BJ (cell line): ENCODE measurements around the gene BANP. TPM values are rescaled to one million over a fixed set of nuclear protein-coding genes. Genes with fewer than 3 reads are reported as not detected.
A peak's percentile ranks its signal among the peaks of the same experiment; 100 is the strongest.

Source experiments
- CTCF ChIA-PET: fragments of 350-600 bp; formaldehyde crosslinking; extraction: SDS; loops from one replicate; lab custom pipeline; 2021; ENCODE audit warnings: antibody characterized with exemption, inconsistent platforms; lab: Yijun Ruan, JAX
- POLR2A ChIA-PET: fragments of 300-600 bp; sonication (Branson Sonifier 250); formaldehyde crosslinking; extraction: SDS; loops from one replicate; lab custom pipeline; 2021; ENCODE audit warnings: antibody characterized with exemption; lab: Charles Lee
- DNase-seq: peaks from one replicate; pipeline ENCODE4 v3.0.0-alpha.2; 2011; ENCODE audit warnings: low read depth
- H3K27me3 ChIP-seq: 2 replicates; pipeline ENCODE4 v1.6.0; 2011; ENCODE audit warnings: low read length; ENCODE audit not compliant: control insufficient read depth, insufficient read depth
- H3K36me3 ChIP-seq: 2 replicates; pipeline ENCODE4 v1.5.1; 2011; ENCODE audit warnings: low read length; ENCODE audit not compliant: control insufficient read depth, insufficient read depth
- H3K4me3 ChIP-seq: 2 replicates; pipeline ENCODE4 v1.5.1; 2011; ENCODE audit warnings: low read depth, mild to moderate bottlenecking, control low read depth, low read length
- polyA plus RNA-seq: library from polyadenylated mRNA; depleted of rRNA; stranded (reverse); fragments of >200 nt; gene quantifications from 2 replicates; pipeline ENCODE4 v1.2.3, GENCODE V29; 2011
- TF ChIP-seq, protein P1 (sequence below): IDR thresholded peaks from 2 replicates; pipeline ENCODE4 v1.5.1; 2011; ENCODE audit warnings: low read depth, mild to moderate bottlenecking, control low read depth, inconsistent platforms, low read length, moderate library complexity; ENCODE audit not compliant: insufficient read depth

Gene BANP
- polyA plus RNA-seq, 1 experiment = 16.5 TPM

- Histone ChIP-seq H3K27me3 (0 out of 2 replicates have a peak, but pooled peaks cover 3% of the 10 kb centered on the region), H3K36me3 (no peaks in the 10 kb centered on the region), H3K4me3 (no peak overlapping the region)
- CTCF ChIA-PET = interaction anchor here (1.3 kb wide), 1 partner anchor 13 kb away, joined by 4 read pairs; the partner anchor contains the start of gene BANP
- POLR2A ChIA-PET = interaction anchor here (0.5 kb wide), 1 partner anchor 11 kb away, joined by 3 read pairs; no protein-coding TSS in a partner anchor
- TF ChIP-seq, protein P1, sequence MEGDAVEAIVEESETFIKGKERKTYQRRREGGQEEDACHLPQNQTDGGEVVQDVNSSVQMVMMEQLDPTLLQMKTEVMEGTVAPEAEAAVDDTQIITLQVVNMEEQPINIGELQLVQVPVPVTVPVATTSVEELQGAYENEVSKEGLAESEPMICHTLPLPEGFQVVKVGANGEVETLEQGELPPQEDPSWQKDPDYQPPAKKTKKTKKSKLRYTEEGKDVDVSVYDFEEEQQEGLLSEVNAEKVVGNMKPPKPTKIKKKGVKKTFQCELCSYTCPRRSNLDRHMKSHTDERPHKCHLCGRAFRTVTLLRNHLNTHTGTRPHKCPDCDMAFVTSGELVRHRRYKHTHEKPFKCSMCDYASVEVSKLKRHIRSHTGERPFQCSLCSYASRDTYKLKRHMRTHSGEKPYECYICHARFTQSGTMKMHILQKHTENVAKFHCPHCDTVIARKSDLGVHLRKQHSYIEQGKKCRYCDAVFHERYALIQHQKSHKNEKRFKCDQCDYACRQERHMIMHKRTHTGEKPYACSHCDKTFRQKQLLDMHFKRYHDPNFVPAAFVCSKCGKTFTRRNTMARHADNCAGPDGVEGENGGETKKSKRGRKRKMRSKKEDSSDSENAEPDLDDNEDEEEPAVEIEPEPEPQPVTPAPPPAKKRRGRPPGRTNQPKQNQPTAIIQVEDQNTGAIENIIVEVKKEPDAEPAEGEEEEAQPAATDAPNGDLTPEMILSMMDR = no peak
- DNase-seq = no peak
These were observed 12.8 kb upstream of the BANP start for GRCh38 chr16:87938412-87938949.

- no peak for DNase-seq
- TF ChIP-seq, protein P1 = no peak
- ChIA-PET CTCF (interaction anchor here (1.6 to 1.9 kb wide), 2 partner anchors 10 kb away, joined by 5 to 6 read pairs; no protein-coding TSS in a partner anchor), POLR2A (no interaction called here)
- Histone ChIP-seq H3K4me3 (no peak overlapping the region), H3K27me3 (0 out of 2 replicates have a peak, but pooled peaks cover 3% of the 10 kb centered on the region), H3K36me3 (no peaks in the 10 kb centered on the region)
These were observed 11.4 kb upstream of the BANP start for GRCh38 chr16:87939562-87940423.

DNA sequence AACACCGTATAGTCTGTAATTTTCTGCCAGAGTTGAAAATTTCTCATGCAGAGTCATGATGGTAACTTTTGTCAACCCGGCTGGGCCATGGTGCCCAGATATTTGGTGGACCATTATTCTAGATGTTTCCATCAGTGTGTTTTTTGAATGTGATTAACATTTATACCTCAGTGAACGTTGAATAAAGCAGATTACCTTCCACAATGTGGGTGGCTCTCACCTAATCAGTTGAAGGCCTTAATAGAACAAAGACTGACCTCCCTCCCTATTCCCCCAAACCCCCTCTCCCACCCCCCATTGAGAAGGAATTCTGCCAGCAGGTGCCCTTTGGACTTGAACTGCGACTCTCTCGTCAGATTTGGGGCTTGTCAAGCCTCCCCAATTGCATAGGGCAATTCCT lies 8.6 kb upstream of the BANP start:
- POLR2A ChIA-PET = no interaction called here
- no peaks in the 10 kb centered on the region for H3K36me3 ChIP-seq
- TF ChIP-seq, protein P1 = no peak
- CTCF ChIA-PET = no interaction called here
- no peak overlapping the region for H3K4me3 ChIP-seq
- no peak for DNase-seq
- 0 out of 2 replicates have a peak, but pooled peaks cover 3% of the 10 kb centered on the region for H3K27me3 ChIP-seq

- POLR2A ChIA-PET = no interaction called here
- TF ChIP-seq, protein P1 = no peak
- H3K36me3 ChIP-seq = no peaks in the 10 kb centered on the region
- no peak for DNase-seq
- CTCF ChIA-PET = no interaction called here
- no peaks in the 10 kb centered on the region for H3K27me3 ChIP-seq
- peak overlapping the region; percentile 28 for H3K4me3 ChIP-seq
These were observed 5.7 kb upstream of the BANP start for GRCh38 chr16:87945351-87946042.
